OCI-LY3 (cell line): ENCODE results near the gene OR8K1.

Experiments used
- H2AFZ ChIP-seq: fragments of 200-600, 300-600 bp; shearing (Covaris generic); 2 replicates; pipeline ENCODE4 v1.6.0; 2014; ENCODE audit warnings: antibody characterized with exemption, low read depth, low read length
- H3K27ac ChIP-seq: fragments of 200-600, 300-600 bp; sonication (generic); 2 replicates; pipeline ENCODE4 v1.5.1; 2014; ENCODE audit warnings: mild to moderate bottlenecking, low read length, moderate library complexity, mixed read lengths
- H3K27me3 ChIP-seq: fragments of 200-600, 300-600 bp; sonication (generic); 2 replicates; pipeline ENCODE4 v1.6.1; 2014; ENCODE audit warnings: low read depth, low read length, mixed read lengths
- H3K36me3 ChIP-seq: fragments of 200-600, 300-600 bp; sonication (generic); replicated peaks from 2 replicates; pipeline ENCODE3; 2014; ENCODE audit warnings: low read depth, low read length, mixed read lengths
- H3K4me1 ChIP-seq: fragments of 300-600, 200-600 bp; sonication (generic); 2 replicates; pipeline ENCODE4 v1.6.1; 2014; ENCODE audit warnings: low read length, mixed read lengths
- H3K4me2 ChIP-seq: fragments of 200-600, 300-600 bp; sonication (generic); 2 replicates; pipeline ENCODE4 v1.6.1; 2014; ENCODE audit warnings: low read length, mixed read lengths
- H3K4me3 ChIP-seq: fragments of 300-600, 200-600 bp; sonication (generic); 2 replicates; pipeline ENCODE4 v1.5.1; 2014; ENCODE audit warnings: antibody characterized with exemption, mild to moderate bottlenecking, low read length, moderate library complexity
- H3K79me2 ChIP-seq: fragments of 300-600, 200-600 bp; shearing (Covaris generic); 2 replicates; pipeline ENCODE4 v1.6.1; 2014; ENCODE audit warnings: mild to moderate bottlenecking, low read length, mixed read lengths
- H3K9ac ChIP-seq: fragments of 300-600, 200-600 bp; shearing (Covaris generic); 2 replicates; pipeline ENCODE4 v1.6.0; 2014; ENCODE audit warnings: mild to moderate bottlenecking, low read length, moderate library complexity
- H3K9me3 ChIP-seq: fragments of 200-600, 300-600 bp; shearing (Covaris generic); 2 replicates; pipeline ENCODE4 v1.6.1; 2014; ENCODE audit warnings: low read length, mixed read lengths; ENCODE audit not compliant: insufficient read depth
- H4K20me1 ChIP-seq: fragments of 200-600, 300-600 bp; sonication (generic); 2 replicates; pipeline ENCODE4 v1.6.1; 2016; ENCODE audit warnings: low read length, mixed read lengths; ENCODE audit not compliant: insufficient read depth
- EZH2phosphoT487 ChIP-seq: fragments of 200-600 bp; shearing (Covaris generic); IDR thresholded peaks from 2 replicates; pipeline ENCODE4 v1.6.1; 2018; ENCODE audit warnings: antibody characterized with exemption, mixed run types, low read depth
- TF ChIP-seq, protein P1 (sequence below): fragments of 200-600, 300-600 bp; sonication (generic); IDR thresholded peaks from 2 replicates; pipeline ENCODE4 v1.5.1; 2014; ENCODE audit warnings: antibody characterized with exemption, low read length, low read depth

Gene OR8K1

DNA sequence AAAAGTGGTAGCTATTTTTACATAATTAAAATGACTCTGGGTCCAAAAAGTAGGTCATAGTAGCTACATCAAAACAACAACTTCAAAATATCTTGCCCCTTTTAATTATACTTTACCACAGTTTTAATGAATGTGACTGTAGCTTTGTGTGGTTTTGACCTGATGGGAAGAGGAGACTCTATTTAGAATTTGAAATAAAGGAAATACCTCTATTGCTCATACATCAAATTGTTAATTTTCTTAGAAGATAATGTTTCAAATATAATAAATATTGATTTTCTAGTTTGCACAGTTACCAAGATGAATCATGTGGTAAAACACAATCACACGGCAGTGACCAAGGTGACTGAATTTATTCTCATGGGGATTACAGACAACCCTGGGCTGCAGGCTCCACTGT is at the start of gene OR8K1:
Gene OR8K1 (plus strand): TSS at position 301 of the 400 bp plus-strand sequence. CDS start 0 bp downstream, at position 301.
- Histone ChIP-seq H3K27me3 (no peaks in the 10 kb centered on the region), H3K4me2 (no peak within 1 kb of the TSS), H3K4me1 (no peaks in the 10 kb centered on the region), H3K9ac (no peak within 1 kb of the TSS), H3K36me3 (no peaks in the 10 kb centered on the region), H4K20me1 (no peaks in the 10 kb centered on the region), H2AFZ (no peak within 1 kb of the TSS), H3K27ac (no peak within 1 kb of the TSS), H3K9me3 (no peaks in the 10 kb centered on the region), H3K79me2 (no peaks in the 10 kb centered on the region), H3K4me3 (no peak within 1 kb of the TSS)
- TF ChIP-seq, protein P1, sequence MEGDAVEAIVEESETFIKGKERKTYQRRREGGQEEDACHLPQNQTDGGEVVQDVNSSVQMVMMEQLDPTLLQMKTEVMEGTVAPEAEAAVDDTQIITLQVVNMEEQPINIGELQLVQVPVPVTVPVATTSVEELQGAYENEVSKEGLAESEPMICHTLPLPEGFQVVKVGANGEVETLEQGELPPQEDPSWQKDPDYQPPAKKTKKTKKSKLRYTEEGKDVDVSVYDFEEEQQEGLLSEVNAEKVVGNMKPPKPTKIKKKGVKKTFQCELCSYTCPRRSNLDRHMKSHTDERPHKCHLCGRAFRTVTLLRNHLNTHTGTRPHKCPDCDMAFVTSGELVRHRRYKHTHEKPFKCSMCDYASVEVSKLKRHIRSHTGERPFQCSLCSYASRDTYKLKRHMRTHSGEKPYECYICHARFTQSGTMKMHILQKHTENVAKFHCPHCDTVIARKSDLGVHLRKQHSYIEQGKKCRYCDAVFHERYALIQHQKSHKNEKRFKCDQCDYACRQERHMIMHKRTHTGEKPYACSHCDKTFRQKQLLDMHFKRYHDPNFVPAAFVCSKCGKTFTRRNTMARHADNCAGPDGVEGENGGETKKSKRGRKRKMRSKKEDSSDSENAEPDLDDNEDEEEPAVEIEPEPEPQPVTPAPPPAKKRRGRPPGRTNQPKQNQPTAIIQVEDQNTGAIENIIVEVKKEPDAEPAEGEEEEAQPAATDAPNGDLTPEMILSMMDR = no peak
- no peak for TF ChIP-seq EZH2phosphoT487

DNA sequence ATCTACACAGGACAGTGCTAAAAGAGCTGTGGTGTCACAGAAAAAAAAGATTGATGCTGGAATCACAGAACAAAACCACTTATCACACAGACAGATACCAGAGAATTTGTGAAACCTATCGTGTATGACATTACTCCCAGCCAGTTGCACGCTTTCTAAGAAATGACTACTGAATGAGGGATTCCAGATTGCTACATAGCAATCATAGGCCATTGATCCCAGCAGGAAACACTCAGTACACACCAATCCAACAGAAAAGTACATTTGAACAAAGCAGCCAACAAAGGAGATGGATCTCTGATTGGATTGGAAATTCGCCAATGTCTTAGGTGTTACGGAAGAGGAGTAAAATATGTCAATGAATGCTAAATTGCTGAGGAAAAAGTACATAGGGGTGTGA is 48.9 kb upstream of the OR8K1 start:
- Histone ChIP-seq H3K36me3 (no peaks in the 10 kb centered on the region), H3K9ac (no peak overlapping the region), H3K9me3 (no peaks in the 10 kb centered on the region), H3K79me2 (no peaks in the 10 kb centered on the region), H2AFZ (no peak overlapping the region), H3K27ac (no peak overlapping the region), H3K4me3 (no peak overlapping the region), H3K4me2 (no peak overlapping the region), H3K27me3 (no peaks in the 10 kb centered on the region), H4K20me1 (no peaks in the 10 kb centered on the region), H3K4me1 (no peaks in the 10 kb centered on the region)
- TF ChIP-seq, protein P1 = no peak
- no peak for TF ChIP-seq EZH2phosphoT487

DNA sequence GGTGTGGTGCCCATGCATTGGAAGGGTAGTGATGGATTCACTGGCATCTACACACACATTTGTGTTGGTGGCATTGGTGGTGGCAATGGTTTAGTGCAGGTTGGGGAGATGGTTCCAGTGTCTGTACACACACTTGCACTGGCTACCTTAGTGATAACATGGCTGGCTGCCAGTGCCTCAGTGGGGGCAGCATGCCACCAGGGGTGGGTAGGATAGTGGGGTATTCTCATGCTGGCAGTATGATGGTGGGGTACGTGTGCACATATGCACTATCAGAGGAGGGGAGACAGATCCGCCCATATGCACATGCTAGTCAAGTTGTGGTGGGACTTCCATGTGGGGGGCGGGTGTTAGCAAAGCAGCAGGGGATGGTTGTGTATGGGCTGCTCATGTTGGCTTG is 38.0 kb upstream of the OR8K1 start:
- Histone ChIP-seq H3K4me1 (no peaks in the 10 kb centered on the region), H3K79me2 (no peaks in the 10 kb centered on the region), H2AFZ (no peak overlapping the region)

GRCh38 chr11:56314844-56315243 is 31.0 kb upstream of the OR8K1 start, which contains the start of gene OR8K3:
OR8K3 (plus strand) TSS chr11:56315144; CDS start chr11:56318307, 3,163 bp downstream.
- no peak within 1 kb of the TSS for H3K4me3 ChIP-seq
- H3K27me3 ChIP-seq = no peaks in the 10 kb centered on the region
- no peak within 1 kb of the TSS for H3K9ac ChIP-seq
- H3K36me3 ChIP-seq = no peaks in the 10 kb centered on the region
- H3K4me1 ChIP-seq = no peaks in the 10 kb centered on the region
- TF ChIP-seq, protein P1 = no peak
- TF ChIP-seq EZH2phosphoT487 = no peak
- H3K27ac ChIP-seq = no peak within 1 kb of the TSS
- no peaks in the 10 kb centered on the region for H3K79me2 ChIP-seq
- no peak within 1 kb of the TSS for H2AFZ ChIP-seq
- no peaks in the 10 kb centered on the region for H3K9me3 ChIP-seq
- H4K20me1 ChIP-seq = no peaks in the 10 kb centered on the region
- H3K4me2 ChIP-seq = no peak within 1 kb of the TSS

More for the DNA sequence above, 38.0 kb upstream of the OR8K1 start:
- Histone ChIP-seq H3K27ac (no peak overlapping the region), H3K4me3 (no peak overlapping the region), H4K20me1 (no peaks in the 10 kb centered on the region), H3K9ac (no peak overlapping the region), H3K36me3 (no peaks in the 10 kb centered on the region), H3K4me2 (no peak overlapping the region), H3K27me3 (no peaks in the 10 kb centered on the region), H3K9me3 (no peaks in the 10 kb centered on the region)
- no peak for TF ChIP-seq EZH2phosphoT487
- TF ChIP-seq, protein P1 = no peak
